Peyer's patch (tissue), 4 donors: ENCODE results near the gene WNK1. TPM values are rescaled to one million over a fixed set of nuclear protein-coding genes. Genes with fewer than 3 reads are reported as not detected.

Source experiments
- DNase-seq, 3 donors: peaks; one replicate each; pipeline ENCODE4 v3.0.0-alpha.2; 2017 to 2019
- H3K27ac ChIP-seq, 4 donors: fragments of 200-600 bp; sonication (generic); one replicate each; pipeline ENCODE4 v1.5.1; 2016 to 2019
- H3K27me3 ChIP-seq, 2 donors: fragments of 200-600 bp; sonication (generic); one replicate each; pipeline ENCODE4 v1.5.1; 2019
- H3K36me3 ChIP-seq, 3 donors: fragments of 200-600 bp; sonication (generic); one replicate each; pipeline ENCODE4 v1.5.1; 2016 to 2019
- H3K4me1 ChIP-seq, 4 donors: fragments of 200-600 bp; sonication (generic); one replicate each; pipeline ENCODE4 v1.5.1; 2016 to 2019
- H3K4me3 ChIP-seq, 4 donors: fragments of 200-600 bp; sonication (generic); 1 replicate in 3 of 4; 2 replicates in 1 of 4; pipeline ENCODE4 v1.5.1; 2016 to 2019; ENCODE audit warnings: mild to moderate bottlenecking in 1 of 4
- H3K9me3 ChIP-seq, 4 donors: fragments of 200-600 bp; sonication (generic); one replicate each; pipeline ENCODE4 v1.5.1; 2016 to 2019; ENCODE audit warnings: mild to moderate bottlenecking in 1 of 4
- CTCF ChIP-seq, 6 experiments: fragments of 450-650 bp in 4 of 6; fragments of 200-600 bp in 2 of 6; sonication (generic) in 1 of 6; IDR thresholded peaks; one replicate each; pipeline ENCODE4 v1.5.1; 2017 to 2019; ENCODE audit warnings: antibody characterized with exemption in 6 of 6, mild to moderate bottlenecking in 3 of 6, moderate library complexity in 1 of 6
- POLR2A ChIP-seq, 2 donors: fragments of 450-650 bp; IDR thresholded peaks; one replicate each; pipeline ENCODE4 v1.5.1; 2017; ENCODE audit warnings: antibody characterized with exemption in 2 of 2, mild to moderate bottlenecking in 2 of 2, moderate library complexity in 2 of 2
- total RNA-seq, 4 donors: library from RNA; depleted of rRNA; stranded (reverse); fragments of >200 nt; gene quantifications; one replicate each; pipeline ENCODE4 v1.1.0, GENCODE V29; 2016

Gene WNK1
- total RNA-seq, 4 donors from 2014 or later = 83.2 to 198 (median 144) TPM

DNA sequence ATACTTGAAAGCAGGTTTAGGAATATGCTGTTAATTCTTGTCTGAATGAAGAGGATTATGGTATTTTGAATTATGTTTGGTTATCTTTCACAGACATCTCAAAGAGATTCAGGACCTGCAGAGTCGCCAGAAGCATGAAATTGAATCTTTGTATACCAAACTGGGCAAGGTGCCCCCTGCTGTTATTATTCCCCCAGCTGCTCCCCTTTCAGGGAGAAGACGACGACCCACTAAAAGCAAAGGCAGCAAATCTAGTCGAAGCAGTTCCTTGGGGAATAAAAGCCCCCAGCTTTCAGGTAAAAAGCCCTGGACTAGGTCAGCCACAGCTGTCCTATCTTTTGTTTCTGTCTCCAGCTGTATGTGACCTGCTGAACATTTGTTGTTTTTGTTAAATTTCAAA lies 145.0 kb downstream of the WNK1 start:
- H3K27me3 ChIP-seq = no peaks in the 10 kb centered on the region
- H3K4me1 ChIP-seq = no peaks in the 10 kb centered on the region
- H3K36me3 ChIP-seq = peaks cover 0 to 95% (median 0%) of the 10 kb centered on the region in 3 donors
- no peaks in the 10 kb centered on the region for H3K9me3 ChIP-seq
- TF ChIP-seq CTCF (IDR thresholded peaks at IDR 0.05) = no peak
- TF ChIP-seq POLR2A (IDR thresholded peaks at IDR 0.05) = no peak
- H3K4me3 ChIP-seq = no peak overlapping the region
- no peak overlapping the region for H3K27ac ChIP-seq
- DNase-seq = no peak

DNA sequence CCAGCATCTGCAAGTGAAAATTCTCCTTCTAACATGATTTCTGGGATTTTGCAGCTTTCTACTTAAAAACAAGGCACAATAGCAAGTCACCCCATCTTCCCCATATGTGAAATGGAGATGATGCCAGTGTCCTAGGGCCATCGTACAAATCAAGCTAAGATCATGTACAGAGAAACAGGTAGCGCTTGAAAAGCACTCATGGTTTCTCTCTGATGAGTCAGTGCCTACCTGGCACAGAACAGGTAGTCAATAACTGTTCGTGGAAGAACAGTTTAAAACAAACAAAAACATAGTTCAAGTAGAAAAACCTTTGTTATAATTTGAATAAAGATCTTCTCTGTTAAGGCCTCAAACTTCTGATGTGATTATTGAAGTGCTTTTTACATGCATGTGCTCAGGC lies 150.2 kb downstream of the WNK1 start:
- TF ChIP-seq POLR2A (IDR thresholded peaks at IDR 0.05) = no peak
- TF ChIP-seq CTCF (IDR thresholded peaks at IDR 0.05) = no peak
- Histone ChIP-seq H3K9me3 (no peaks in the 10 kb centered on the region), H3K4me3 (no peak overlapping the region), H3K36me3 (peaks cover 0 to 97% (median 0%) of the 10 kb centered on the region in 3 donors), H3K27me3 (no peaks in the 10 kb centered on the region), H3K4me1 (no peaks in the 10 kb centered on the region), H3K27ac (no peak overlapping the region)
- no peak for DNase-seq

- no peak overlapping the region for H3K27ac ChIP-seq
- no peaks in the 10 kb centered on the region for H3K27me3 ChIP-seq
- H3K36me3 ChIP-seq = peaks cover 0 to 97% (median 0%) of the 10 kb centered on the region in 3 donors
- DNase-seq = no peak
- no peaks in the 10 kb centered on the region for H3K9me3 ChIP-seq
- H3K4me3 ChIP-seq = no peak overlapping the region
- no peaks in the 10 kb centered on the region for H3K4me1 ChIP-seq
- no peak for TF ChIP-seq CTCF (IDR thresholded peaks at IDR 0.05)
- TF ChIP-seq POLR2A (IDR thresholded peaks at IDR 0.05) = no peak
Observed at GRCh38 chr12:903055-903454, 150.7 kb downstream of the WNK1 start.

GRCh38 chr12:904010-904414 lies 151.6 kb downstream of the WNK1 start:
- DNase-seq = no peak
- no peak overlapping the region for H3K4me3 ChIP-seq
- H3K36me3 ChIP-seq = peaks cover 0 to 97% (median 0%) of the 10 kb centered on the region in 3 donors
- no peaks in the 10 kb centered on the region for H3K9me3 ChIP-seq
- no peaks in the 10 kb centered on the region for H3K4me1 ChIP-seq
- TF ChIP-seq POLR2A (IDR thresholded peaks at IDR 0.05) (no peak), CTCF (IDR thresholded peaks at IDR 0.05) (no peak)
- no peak overlapping the region for H3K27ac ChIP-seq
- H3K27me3 ChIP-seq = no peaks in the 10 kb centered on the region

DNA sequence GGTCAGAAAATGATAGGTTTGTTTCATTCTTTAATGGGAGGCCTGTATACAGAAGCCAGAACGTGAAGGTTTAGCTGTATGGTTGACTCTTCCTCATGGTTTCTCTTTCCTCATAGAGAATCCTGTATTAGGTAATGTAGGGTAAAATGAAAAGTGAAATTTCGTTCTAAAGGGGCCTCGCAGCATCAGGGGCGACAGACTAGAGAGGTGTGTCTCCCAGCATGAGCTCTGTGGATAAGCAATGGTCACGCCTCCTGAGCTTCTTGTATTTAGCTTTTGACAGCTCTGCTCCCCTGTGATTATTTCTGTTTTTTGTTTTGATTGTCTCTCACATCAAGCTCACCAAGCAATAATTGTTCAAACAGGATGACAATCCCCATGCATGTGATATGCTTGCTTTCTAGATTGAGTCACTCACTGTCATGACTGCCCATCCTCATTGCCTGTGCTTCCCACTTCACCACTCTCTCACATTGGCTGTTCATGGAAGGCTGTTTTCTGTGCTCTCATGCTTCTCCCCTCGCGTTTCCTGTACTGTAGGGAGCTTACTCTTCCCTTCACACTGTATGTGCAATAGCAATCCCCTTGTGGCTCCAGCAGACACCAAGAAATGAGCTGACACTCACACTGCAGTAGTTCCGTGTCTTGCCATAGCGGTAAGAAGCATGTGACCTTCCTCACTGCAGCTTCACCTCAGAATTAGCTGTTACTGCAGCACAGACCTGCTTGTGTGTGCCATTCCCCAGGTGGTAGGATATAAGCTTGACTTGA lies 153.1 kb downstream of the WNK1 start:
- TF ChIP-seq CTCF (IDR thresholded peaks at IDR 0.05) (no peak), POLR2A (IDR thresholded peaks at IDR 0.05) (no peak)
- no peak for DNase-seq
- Histone ChIP-seq H3K36me3 (peaks cover 0 to 96% (median 0%) of the 10 kb centered on the region in 3 donors), H3K27ac (no peak overlapping the region), H3K4me3 (no peak overlapping the region), H3K9me3 (no peaks in the 10 kb centered on the region), H3K4me1 (no peaks in the 10 kb centered on the region), H3K27me3 (no peaks in the 10 kb centered on the region)
